Tibial nerve (tissue), 4 donors: ENCODE results near the gene RHBG. TPM values are rescaled to one million over a fixed set of nuclear protein-coding genes. Genes with fewer than 3 reads are reported as not detected.

ENCODE experiments used
- DNase-seq, 2 donors: peaks; one replicate each; pipeline ENCODE4 v3.0.0-alpha.2; 2019; ENCODE audit warnings: low spot score in 2 of 2
- H3K27ac ChIP-seq, 4 donors: fragments of 200-600 bp; sonication (generic) in 3 of 4; one replicate each; pipeline ENCODE4 v1.5.1; 2017 to 2019; ENCODE audit warnings: mild to moderate bottlenecking in 1 of 4
- H3K27me3 ChIP-seq, 2 donors: fragments of 200-600 bp; sonication (generic) in 1 of 2; one replicate each; pipeline versions ENCODE4 v1.5.1 to v1.6.0; 2017 to 2019
- H3K36me3 ChIP-seq, 3 donors: fragments of 200-600 bp; sonication (generic); one replicate each; pipeline ENCODE4 v1.5.1; 2018 to 2019
- H3K4me1 ChIP-seq, 4 donors: fragments of 200-600 bp; sonication (generic) in 3 of 4; one replicate each; pipeline ENCODE4 v1.5.1; 2017 to 2019
- H3K4me3 ChIP-seq, 4 donors: fragments of 200-600 bp; sonication (generic) in 3 of 4; one replicate each; pipeline ENCODE4 v1.5.1; 2017 to 2019; ENCODE audit warnings: mild to moderate bottlenecking in 1 of 4, moderate library complexity in 1 of 4
- H3K9me3 ChIP-seq, 4 donors: fragments of 200-600 bp; sonication (generic) in 3 of 4; one replicate each; pipeline ENCODE4 v1.5.1; 2017 to 2019
- CTCF ChIP-seq, 5 experiments: fragments of 200-600 bp in 3 of 5; fragments of 450-650 bp in 2 of 5; sonication (generic) in 3 of 5; IDR thresholded peaks; one replicate each; pipeline ENCODE4 v1.5.1; 2016 to 2019; ENCODE audit warnings: antibody characterized with exemption in 5 of 5, mild to moderate bottlenecking in 3 of 5, moderate library complexity in 2 of 5
- EP300 ChIP-seq, 2 donors: sonication (generic); formaldehyde crosslinking; IDR thresholded peaks; one replicate each; pipeline ENCODE4 v1.6.1; 2017; ENCODE audit warnings: antibody characterized with exemption in 2 of 2, mild to moderate bottlenecking in 1 of 2
- POLR2A ChIP-seq, 2 donors: fragments of 450-650 bp; IDR thresholded peaks; one replicate each; pipeline ENCODE4 v1.6.1; 2017; ENCODE audit warnings: antibody characterized with exemption in 2 of 2, mild to moderate bottlenecking in 2 of 2, moderate library complexity in 2 of 2
- WGBS, 2 donors: methylation state at CpG; one replicate each; pipeline ENCODE4 v1.1.5; 2018; 5-methylcytosine and 5-hydroxymethylcytosine counted together
- total RNA-seq, 4 donors: library from RNA; depleted of rRNA; stranded (reverse); fragments of >200 nt; gene quantifications; one replicate each; pipeline ENCODE4 v1.1.0, GENCODE V29; 2016

The RHBG gene
- total RNA-seq, 4 donors from 2014 or later: not detected

GRCh38 chr1:156390469-156391365, 21.7 kb downstream of the RHBG start:
- WGBS, 2 donors: 55 to 60% methylated on average over 20 of the region's 20 CpGs
- no peak for TF ChIP-seq EP300 (IDR thresholded peaks at IDR 0.05)
- no peak for TF ChIP-seq CTCF (IDR thresholded peaks at IDR 0.05)
- no peak for TF ChIP-seq POLR2A (IDR thresholded peaks at IDR 0.05)
- no peak overlapping the region for H3K27ac ChIP-seq
- peaks cover 0 to 36% of the 10 kb centered on the region in 2 donors for H3K27me3 ChIP-seq
- no peaks in the 10 kb centered on the region for H3K9me3 ChIP-seq
- no peaks in the 10 kb centered on the region for H3K36me3 ChIP-seq
- no peak for DNase-seq
- H3K4me3 ChIP-seq: no peak overlapping the region
- peaks cover 0 to 17% (median 2%) of the 10 kb centered on the region in 4 donors for H3K4me1 ChIP-seq

GRCh38 chr1:156391366-156391677, 22.3 kb downstream of the RHBG start:
- Histone ChIP-seq H3K9me3 (no peaks in the 10 kb centered on the region), H3K27ac (no peak overlapping the region), H3K4me3 (no peak overlapping the region), H3K36me3 (no peaks in the 10 kb centered on the region), H3K4me1 (peaks cover 0 to 15% (median 2%) of the 10 kb centered on the region in 4 donors), H3K27me3 (peaks cover 0 to 36% of the 10 kb centered on the region in 2 donors)
- 78 to 88% methylated on average over 11 of the region's 11 CpGs for WGBS, 2 donors
- DNase-seq: no peak
- TF ChIP-seq POLR2A (IDR thresholded peaks at IDR 0.05) (no peak), CTCF (IDR thresholded peaks at IDR 0.05) (no peak), EP300 (IDR thresholded peaks at IDR 0.05) (no peak)

DNA sequence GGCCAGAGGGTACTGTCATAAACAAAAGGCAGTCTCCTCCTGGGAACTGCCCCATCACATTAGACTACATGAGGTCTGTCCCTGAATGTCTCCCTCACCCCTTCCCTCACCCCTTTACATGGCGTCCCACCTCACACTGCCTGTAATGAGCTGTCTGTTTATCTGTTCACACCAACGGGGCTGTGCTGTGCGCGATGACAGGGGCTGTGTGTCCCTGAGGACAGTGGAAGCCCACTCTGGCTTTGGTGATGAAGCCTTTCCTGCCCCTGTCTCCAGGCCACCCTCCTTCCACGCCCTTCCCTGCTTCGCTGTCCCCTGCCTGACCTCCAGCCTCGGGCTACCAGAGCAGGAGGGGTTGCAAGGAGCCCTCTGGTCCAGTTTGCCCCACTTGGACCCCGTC, 22.7 kb downstream of the RHBG start:
- Histone ChIP-seq H3K4me1 (peaks cover 0 to 15% (median 2%) of the 10 kb centered on the region in 4 donors), H3K4me3 (no peak overlapping the region), H3K27ac (no peak overlapping the region), H3K27me3 (peaks cover 0 to 36% of the 10 kb centered on the region in 2 donors), H3K9me3 (no peaks in the 10 kb centered on the region), H3K36me3 (no peaks in the 10 kb centered on the region)
- WGBS, 2 donors: 64 to 76% methylated on average over 8 of the region's 8 CpGs
- DNase-seq: no peak
- no peak for TF ChIP-seq EP300 (IDR thresholded peaks at IDR 0.05)
- no peak for TF ChIP-seq CTCF (IDR thresholded peaks at IDR 0.05)
- TF ChIP-seq POLR2A (IDR thresholded peaks at IDR 0.05): no peak

DNA sequence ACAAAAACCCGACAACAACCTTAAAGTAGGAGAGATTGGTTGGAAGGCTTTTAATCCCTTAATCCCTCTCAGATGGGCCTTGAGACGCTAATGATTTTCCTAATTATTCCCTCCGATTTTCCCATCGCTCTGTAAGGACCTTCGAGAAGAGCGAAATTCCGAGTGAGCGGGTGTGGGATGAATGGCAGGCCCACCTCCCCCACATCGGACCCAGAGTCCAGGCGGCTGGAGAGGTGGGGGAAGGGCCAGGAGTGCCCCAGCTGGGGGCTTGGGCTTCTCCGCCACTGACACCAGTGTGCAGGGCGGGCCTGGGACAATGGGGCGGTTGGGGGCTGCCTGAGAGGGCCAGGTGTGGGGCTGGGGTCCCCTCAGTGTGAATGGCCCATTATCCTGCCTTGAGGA, 23.4 kb downstream of the RHBG start:
- Histone ChIP-seq H3K27ac (no peak overlapping the region), H3K36me3 (no peaks in the 10 kb centered on the region), H3K27me3 (peaks cover 0 to 35% of the 10 kb centered on the region in 2 donors), H3K4me3 (no peak overlapping the region), H3K4me1 (peaks cover 0 to 15% (median 2%) of the 10 kb centered on the region in 4 donors), H3K9me3 (no peaks in the 10 kb centered on the region)
- TF ChIP-seq POLR2A (IDR thresholded peaks at IDR 0.05) (no peak), CTCF (IDR thresholded peaks at IDR 0.05) (no peak), EP300 (IDR thresholded peaks at IDR 0.05) (no peak)
- no peak for DNase-seq
- 79 to 81% methylated on average over 11 to 13 of the region's 13 CpGs for WGBS, 2 donors

DNA sequence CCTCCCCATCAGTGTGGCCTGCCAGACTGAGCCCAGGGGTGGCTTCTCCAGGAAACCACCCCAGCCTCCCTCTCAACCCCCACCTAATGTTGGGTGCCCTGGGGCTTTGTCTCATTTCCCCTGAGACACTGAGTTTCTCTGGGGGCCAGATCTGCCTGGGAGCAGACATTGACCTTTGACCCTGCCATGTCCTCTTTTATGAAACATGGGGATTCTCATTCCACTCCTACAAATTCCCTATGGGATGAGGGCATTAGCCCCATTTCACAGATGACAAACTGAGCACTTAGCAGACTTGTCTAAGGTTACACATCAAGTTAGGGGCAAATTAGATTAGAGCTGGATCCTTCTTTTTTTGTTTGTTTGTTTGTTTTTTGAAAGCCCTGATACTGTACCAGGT, 24.1 kb downstream of the RHBG start:
- H3K4me1 ChIP-seq: peaks cover 0 to 11% (median under 1%) of the 10 kb centered on the region in 4 donors
- peaks cover 0 to 29% of the 10 kb centered on the region in 2 donors for H3K27me3 ChIP-seq
- TF ChIP-seq CTCF (IDR thresholded peaks at IDR 0.05) (no peak), EP300 (IDR thresholded peaks at IDR 0.05) (no peak), POLR2A (IDR thresholded peaks at IDR 0.05) (no peak)
- no peaks in the 10 kb centered on the region for H3K36me3 ChIP-seq
- no peak overlapping the region for H3K4me3 ChIP-seq
- H3K27ac ChIP-seq: no peak overlapping the region
- no peak for DNase-seq
- H3K9me3 ChIP-seq: no peaks in the 10 kb centered on the region
